SK-N-SH (cell line): Measurements from ENCODE around the gene TANK. TPM values are rescaled to one million over a fixed set of nuclear protein-coding genes. Genes with fewer than 3 reads are reported as not detected.

ENCODE experiments used
- CTCF ChIA-PET: fragments of 300-600, 350-600 bp; formaldehyde crosslinking; extraction: SDS; loops from one replicate; lab custom pipeline; 2021; lab: Yijun Ruan, JAX
- POLR2A ChIA-PET: fragments of 350-600 bp; sonication (Branson Sonifier 250); formaldehyde crosslinking; extraction: SDS; loops from one replicate; lab custom pipeline; 2020; ENCODE audit warnings: antibody characterized with exemption, inconsistent platforms; lab: Yijun Ruan, JAX
- DNase-seq: peaks from one replicate; pipeline ENCODE4 v3.0.0; 2012
- H2AFZ ChIP-seq: fragments of 200-600 bp; sonication (generic); 2 replicates; pipeline ENCODE4 v1.8.1; 2016; ENCODE audit warnings: antibody characterized with exemption, mild to moderate bottlenecking, low read depth
- H3F3A ChIP-seq: fragments of 200-600 bp; sonication (generic); replicated peaks from 2 replicates; pipeline ENCODE3; 2016; ENCODE audit warnings: antibody characterized with exemption, mild to moderate bottlenecking; ENCODE audit not compliant: insufficient read depth
- H3K27ac ChIP-seq, 2 experiments: fragments of 200-500 bp in 1 of 2; fragments of 200-600 bp in 1 of 2; sonication (Bioruptor generic) in 1 of 2; sonication (generic), shearing (Covaris generic) in 1 of 2; 2 replicates each; pipeline versions ENCODE4 v1.5.1 to v1.6.1; 2014 to 2016; ENCODE audit warnings: low read depth in 2 of 2, inconsistent platforms in 1 of 2, low read length in 1 of 2, mild to moderate bottlenecking in 1 of 2, mixed read lengths in 1 of 2
- H3K27me3 ChIP-seq: fragments of 200-600 bp; sonication (generic), shearing (Covaris generic); 2 replicates; pipeline ENCODE4 v1.6.1; 2016; ENCODE audit warnings: mixed run types; ENCODE audit not compliant: insufficient read depth
- H3K36me3 ChIP-seq, 2 experiments: fragments of 200-500 bp in 1 of 2; fragments of 200-600 bp in 1 of 2; sonication (Bioruptor generic) in 1 of 2; sonication (generic) in 1 of 2; replicated peaks in 1 of 2; 2 replicates each; pipeline versions ENCODE3 to v1.5.1; 2014 to 2016; ENCODE audit warnings: low read length in 1 of 2, mild to moderate bottlenecking in 1 of 2; ENCODE audit not compliant: insufficient read depth in 2 of 2, control insufficient read depth in 1 of 2
- H3K4me1 ChIP-seq, 2 experiments: fragments of 200-500 bp in 1 of 2; fragments of 200-600 bp in 1 of 2; sonication (Bioruptor generic) in 1 of 2; sonication (generic), shearing (Covaris generic) in 1 of 2; 2 replicates each; pipeline versions ENCODE4 v1.5.1 to v1.6.1; 2014 to 2016; ENCODE audit warnings: low read depth in 1 of 2, low read length in 1 of 2, mixed run types in 1 of 2; ENCODE audit not compliant: insufficient read depth in 2 of 2, control insufficient read depth in 1 of 2
- H3K4me2 ChIP-seq: fragments of 200-600 bp; sonication (generic), shearing (Covaris generic); 2 replicates; pipeline ENCODE4 v1.6.1; 2017; ENCODE audit warnings: mixed run types
- H3K4me3 ChIP-seq, 2 experiments: fragments of 200-500 bp in 1 of 2; fragments of 200-600 bp in 1 of 2; sonication (Bioruptor generic) in 1 of 2; sonication (generic), shearing (Covaris generic) in 1 of 2; 2 replicates each; pipeline versions ENCODE4 v1.5.1 to v1.8.1; 2014 to 2016; ENCODE audit warnings: low read depth in 2 of 2, inconsistent platforms in 1 of 2, low read length in 1 of 2, mild to moderate bottlenecking in 1 of 2, mixed read lengths in 1 of 2, moderate library complexity in 1 of 2
- H3K79me2 ChIP-seq: fragments of 200-600 bp; sonication (generic); 2 replicates; pipeline ENCODE4 v1.8.1; 2017; ENCODE audit warnings: mild to moderate bottlenecking; ENCODE audit not compliant: insufficient read depth
- H3K9ac ChIP-seq: fragments of 200-600 bp; sonication (generic); 2 replicates; pipeline ENCODE4 v1.6.1; 2017; ENCODE audit warnings: mixed run types
- H3K9me2 ChIP-seq: fragments of 200-600 bp; sonication (generic); 2 replicates; pipeline ENCODE4 v1.6.1; 2017; ENCODE audit warnings: mixed run types
- H3K9me3 ChIP-seq: fragments of 200-600 bp; sonication (generic); 2 replicates; pipeline ENCODE4 v1.6.1; 2017; ENCODE audit warnings: mixed run types, mild to moderate bottlenecking, moderate library complexity
- H4K20me1 ChIP-seq: fragments of 200-600 bp; sonication (generic); 2 replicates; pipeline ENCODE4 v1.6.1; 2017; ENCODE audit warnings: mild to moderate bottlenecking, mixed run types; ENCODE audit not compliant: insufficient read depth
- CHD2 ChIP-seq: fragments of 150-350 bp; IDR thresholded peaks from 2 replicates; pipeline ENCODE4 v1.6.1; 2018; ENCODE audit warnings: low read length; ENCODE audit not compliant: partially characterized antibody
- ELF1 ChIP-seq: IDR thresholded peaks from 2 replicates; pipeline ENCODE4 v1.4.0; 2012
- EP300 ChIP-seq, 2 experiments: IDR thresholded peaks; 2 replicates each; pipeline versions ENCODE4 v1.4.0 to v1.6.1; 2012; ENCODE audit warnings: borderline replicate concordance in 1 of 2, low read depth in 1 of 2, low read length in 1 of 2
- EZH2phosphoT487 ChIP-seq: fragments of 200-600 bp; sonication (generic); IDR thresholded peaks from 2 replicates; pipeline ENCODE4 v1.6.1; 2017; ENCODE audit warnings: low read depth, mixed run types, mild to moderate bottlenecking, antibody characterized with exemption, moderate library complexity, borderline replicate concordance
- MEF2A ChIP-seq: IDR thresholded peaks from 2 replicates; pipeline ENCODE4 v1.4.0; 2012; ENCODE audit warnings: low read depth, borderline replicate concordance
- PBX3 ChIP-seq: IDR thresholded peaks from 2 replicates; pipeline ENCODE4; 2012
- RFX5 ChIP-seq: IDR thresholded peaks from 2 replicates; pipeline ENCODE4 v1.6.1; 2012; ENCODE audit warnings: mild to moderate bottlenecking, improper control_type of control experiment, low read length
- TAF1 ChIP-seq: IDR thresholded peaks from 2 replicates; pipeline ENCODE4 v1.6.1; 2012; ENCODE audit warnings: low read depth, mild to moderate bottlenecking, low read length, moderate library complexity, borderline replicate concordance
- TCF12 ChIP-seq: IDR thresholded peaks from 2 replicates; pipeline ENCODE4 v1.4.0; 2012
- YY1 ChIP-seq: IDR thresholded peaks from 2 replicates; pipeline ENCODE4 v1.4.0; 2012; ENCODE audit warnings: low read depth, mild to moderate bottlenecking
- ZBTB33 ChIP-seq: IDR thresholded peaks from 2 replicates; pipeline ENCODE4 v1.4.0; 2012; ENCODE audit warnings: low read depth, borderline replicate concordance
- WGBS: methylation state at CpG from one replicate; pipeline ENCODE4 v1.1.6; 2017; ENCODE audit warnings: low lambda C conversion rate; 5-methylcytosine and 5-hydroxymethylcytosine counted together
- polyA plus RNA-seq, 3 experiments: library from polyadenylated mRNA; depleted of rRNA; stranded (reverse); fragments of >200 nt; gene quantifications; 2 replicates each; pipeline ENCODE4 v1.2.3, GENCODE V29; 2012
- TF ChIP-seq, protein P1 (sequence below): IDR thresholded peaks from 2 replicates; pipeline ENCODE4 v1.4.0; 2012; ENCODE audit warnings: low read depth, borderline replicate concordance
- TF ChIP-seq, protein P2 (sequence below): fragments of 150-350 bp; IDR thresholded peaks from 2 replicates; pipeline ENCODE4 v1.6.1; 2017; ENCODE audit warnings: antibody characterized with exemption, low read length, low read depth, borderline replicate concordance

TANK gene
- polyA plus RNA-seq, 1 of the 3 experiments (the other 2 are of a cell fraction), result 25.7 TPM

DNA sequence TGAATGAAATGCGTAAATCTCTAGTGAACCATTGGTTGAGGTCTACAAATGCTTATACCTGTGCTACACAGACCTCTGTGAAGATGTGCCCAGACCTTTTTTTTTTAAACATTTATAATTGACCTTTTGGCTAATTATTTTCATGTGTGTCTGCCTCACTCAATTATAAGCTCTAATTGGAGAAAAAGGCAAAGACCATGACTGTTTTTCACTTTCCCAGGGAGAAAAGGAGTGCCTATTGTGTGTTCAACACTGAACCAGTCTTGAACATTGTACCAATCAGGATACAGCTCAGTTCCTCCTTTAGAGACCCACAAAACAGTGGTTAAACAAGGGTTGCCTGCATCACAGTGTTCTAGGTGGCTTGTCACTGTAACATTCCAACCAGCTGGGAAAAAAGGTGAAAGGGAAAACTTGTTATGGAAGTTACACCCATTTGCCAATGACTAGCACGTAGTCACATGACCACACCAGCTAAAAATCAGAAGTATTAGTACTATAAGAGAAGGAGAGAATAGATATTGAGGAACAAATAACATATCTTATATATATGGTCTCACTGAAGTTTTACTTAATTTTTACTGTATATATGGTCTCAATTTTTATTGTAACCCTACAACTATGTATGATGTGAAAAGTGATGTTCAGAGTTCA, 13.4 kb downstream of the TANK start:
- no peaks in the 10 kb centered on the region for H3K27me3 ChIP-seq
- no peak overlapping the region for H2AFZ ChIP-seq
- H3K79me2 ChIP-seq, result peaks cover 34% of the 10 kb centered on the region
- H4K20me1 ChIP-seq, result no peaks in the 10 kb centered on the region
- ChIA-PET POLR2A (no interaction called here), CTCF (no interaction called here)
- H3F3A ChIP-seq, result peaks cover 4% of the 10 kb centered on the region
- no peaks in the 10 kb centered on the region for H3K9me2 ChIP-seq
- DNase-seq, result no peak
- TF ChIP-seq, protein P1, sequence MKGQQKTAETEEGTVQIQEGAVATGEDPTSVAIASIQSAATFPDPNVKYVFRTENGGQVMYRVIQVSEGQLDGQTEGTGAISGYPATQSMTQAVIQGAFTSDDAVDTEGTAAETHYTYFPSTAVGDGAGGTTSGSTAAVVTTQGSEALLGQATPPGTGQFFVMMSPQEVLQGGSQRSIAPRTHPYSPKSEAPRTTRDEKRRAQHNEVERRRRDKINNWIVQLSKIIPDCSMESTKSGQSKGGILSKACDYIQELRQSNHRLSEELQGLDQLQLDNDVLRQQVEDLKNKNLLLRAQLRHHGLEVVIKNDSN, result peak; percentile 5; the same call in 1 of the 2 replicates
- TF ChIP-seq RFX5, result no peak
- TF ChIP-seq EP300 (IDR thresholded peaks at IDR 0.05; ENCODE audit: borderline replicate concordance in 1 of 2, low read depth in 1 of 2, low read length in 1 of 2), result no peak
- no peak for TF ChIP-seq ELF1
- no peak for TF ChIP-seq EZH2phosphoT487
- peaks cover 19 to 36% of the 10 kb centered on the region in 2 experiments for H3K36me3 ChIP-seq
- H3K9ac ChIP-seq, result no peak overlapping the region
- no peak overlapping the region for H3K4me3 ChIP-seq
- H3K27ac ChIP-seq, result no peak overlapping the region
- H3K4me2 ChIP-seq, result no peak overlapping the region
- 97% methylated on average over 2 of the region's 2 CpGs for WGBS
- no peaks in the 10 kb centered on the region for H3K9me3 ChIP-seq
- H3K4me1 ChIP-seq, result peaks cover 0 to 3% of the 10 kb centered on the region in 2 experiments; a peak in 2 of 4 replicates

- H3K4me2 ChIP-seq, result no peak overlapping the region
- no peak overlapping the region for H3K27ac ChIP-seq
- no peaks in the 10 kb centered on the region; a peak in 1 of 4 replicates for H3K4me1 ChIP-seq
- H3K9ac ChIP-seq, result no peak overlapping the region
- DNase-seq, result no peak
- no peak overlapping the region for H3K4me3 ChIP-seq
- H3K9me2 ChIP-seq, result no peaks in the 10 kb centered on the region
- H3K27me3 ChIP-seq, result no peaks in the 10 kb centered on the region
- 96% methylated on average over 1 of the region's 1 CpG for WGBS
- H3K36me3 ChIP-seq, result peaks cover 47 to 68% of the 10 kb centered on the region in 2 experiments
- peaks cover 18% of the 10 kb centered on the region; the same call in 1 of the 2 replicates for H3K79me2 ChIP-seq
- no peaks in the 10 kb centered on the region for H4K20me1 ChIP-seq
- ChIA-PET POLR2A (no interaction called here), CTCF (interaction anchor here (0.8 kb wide), 1 partner anchor 114 kb away, joined by 3 read pairs; no protein-coding TSS in a partner anchor)
- H3K9me3 ChIP-seq, result no peaks in the 10 kb centered on the region
- H2AFZ ChIP-seq, result no peak overlapping the region
- H3F3A ChIP-seq, result peaks cover 4% of the 10 kb centered on the region
- TF ChIP-seq YY1, result no peak
- TF ChIP-seq, protein P1, result no peak
- TF ChIP-seq PBX3, result no peak
- no peak for TF ChIP-seq TAF1
- TF ChIP-seq ELF1, result no peak
- no peak for TF ChIP-seq CHD2
- no peak for TF ChIP-seq EZH2phosphoT487
- no peak for TF ChIP-seq ZBTB33
- TF ChIP-seq MEF2A, result no peak
- TF ChIP-seq, protein P2, sequence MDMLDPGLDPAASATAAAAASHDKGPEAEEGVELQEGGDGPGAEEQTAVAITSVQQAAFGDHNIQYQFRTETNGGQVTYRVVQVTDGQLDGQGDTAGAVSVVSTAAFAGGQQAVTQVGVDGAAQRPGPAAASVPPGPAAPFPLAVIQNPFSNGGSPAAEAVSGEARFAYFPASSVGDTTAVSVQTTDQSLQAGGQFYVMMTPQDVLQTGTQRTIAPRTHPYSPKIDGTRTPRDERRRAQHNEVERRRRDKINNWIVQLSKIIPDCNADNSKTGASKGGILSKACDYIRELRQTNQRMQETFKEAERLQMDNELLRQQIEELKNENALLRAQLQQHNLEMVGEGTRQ, result no peak
- no peak for TF ChIP-seq RFX5
- TF ChIP-seq TCF12, result no peak
Measured at GRCh38 chr2:161177969-161178368, 17.7 kb downstream of the TANK start.
